Superior temporal gyrus (tissue), 1 donor: ENCODE data around the gene OR6B1.
A peak's percentile ranks its signal among the peaks of the same experiment; 100 is the strongest.
"Not testable (repeated sequence)": the region's sequence is repeated elsewhere in the genome, so short reads cannot be mapped to it uniquely, and the experiment has no call there.

Experiments used
- DNase-seq: peaks from one replicate; pipeline ENCODE4 v3.0.0-alpha.2; 2016; ENCODE audit errors: extremely low spot score

OR6B1 gene

DNA sequence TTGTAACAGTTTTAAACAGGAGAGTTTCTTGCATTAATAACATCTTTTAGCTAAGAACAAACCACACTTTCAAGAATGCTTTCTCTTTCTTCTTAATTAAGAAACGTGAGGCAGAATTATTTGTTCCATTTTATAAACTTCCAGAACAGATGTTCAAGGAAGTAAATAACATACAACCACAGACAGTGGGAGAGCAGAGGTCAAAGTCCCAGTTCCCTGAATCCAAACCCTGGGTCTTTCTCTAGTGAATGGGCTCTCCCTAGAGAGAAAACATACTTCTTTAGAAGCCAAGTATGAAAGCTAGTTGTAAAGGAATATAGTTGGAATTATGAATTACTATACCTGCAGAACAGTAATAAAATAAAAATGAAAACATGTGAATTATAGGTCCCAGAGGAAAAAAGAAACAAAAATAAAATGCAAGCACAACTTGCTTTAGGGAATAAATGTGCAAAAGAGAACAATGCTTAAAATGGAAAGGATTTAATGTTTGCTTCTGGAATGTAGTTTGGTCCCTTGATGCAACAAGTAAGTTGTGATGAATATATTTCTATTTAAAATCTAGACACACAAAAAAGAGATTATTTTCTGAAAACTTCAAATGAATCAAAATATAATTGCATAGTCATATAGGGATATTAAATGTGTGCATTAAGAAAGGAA is 6.0 kb downstream of the OR6B1 start:
- no peak for DNase-seq

GRCh38 chr7:144006692-144007042 is 6.5 kb downstream of the OR6B1 start:
- no peak for DNase-seq

DNA sequence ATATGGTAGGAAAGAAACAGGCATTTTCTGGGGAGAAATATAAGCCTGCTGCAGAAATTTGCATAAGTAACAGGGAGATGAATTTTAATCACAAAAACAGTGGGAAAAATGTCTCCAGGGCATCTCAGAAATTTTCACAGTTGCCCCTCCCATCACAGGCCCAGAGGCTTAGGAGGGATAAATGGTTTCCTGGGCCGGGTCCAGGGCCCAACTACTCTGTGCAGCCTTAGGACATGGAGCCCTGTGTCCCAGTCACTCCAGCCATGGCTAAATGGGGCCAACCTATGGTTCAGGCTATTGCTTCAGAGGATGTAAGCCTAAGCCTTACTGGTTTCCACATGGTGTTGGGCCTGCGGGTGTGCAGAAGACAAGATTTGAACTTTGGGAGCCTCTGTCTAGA is 9.2 kb downstream of the OR6B1 start:
- no peak for DNase-seq

DNA sequence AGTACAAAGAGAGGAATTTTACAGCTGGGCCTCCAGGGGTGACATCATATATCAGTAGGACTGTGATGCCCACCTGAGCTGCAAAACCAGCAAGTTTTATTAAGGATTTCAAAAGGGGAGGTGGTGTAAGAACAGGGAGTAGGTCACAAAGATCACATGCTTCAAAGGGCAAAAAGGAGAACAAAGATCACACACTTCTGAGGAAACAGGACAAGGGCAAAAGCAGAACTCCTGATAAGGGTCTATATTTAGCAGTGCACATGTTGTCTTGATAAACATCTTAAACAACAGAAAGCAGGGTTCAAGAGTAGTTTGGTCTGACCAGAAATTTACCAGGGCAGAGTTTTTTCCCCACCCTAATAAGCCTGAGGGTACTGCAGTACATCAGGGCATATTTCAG is 9.9 kb downstream of the OR6B1 start:
- not testable (repeated sequence) for DNase-seq

DNA sequence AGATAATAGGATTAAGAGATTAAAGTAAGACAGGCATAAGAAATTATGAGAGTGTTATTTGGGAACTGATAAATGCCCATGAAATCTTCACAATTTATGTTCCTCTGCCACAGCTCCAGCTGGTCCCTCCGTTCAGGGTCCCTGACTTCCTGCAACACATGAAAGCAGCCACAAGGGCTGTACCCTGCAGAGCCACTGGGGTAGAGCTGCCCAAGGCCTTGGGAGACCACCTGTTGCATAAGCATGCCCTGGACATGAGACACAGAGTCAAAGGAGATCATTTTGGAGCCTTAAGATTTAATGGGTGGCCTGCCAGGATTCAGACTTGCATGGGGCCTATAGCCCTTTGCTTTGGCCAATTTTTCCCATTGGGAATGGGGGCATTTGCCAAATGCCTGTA is 10.7 kb downstream of the OR6B1 start:
- not testable (repeated sequence) for DNase-seq

DNA sequence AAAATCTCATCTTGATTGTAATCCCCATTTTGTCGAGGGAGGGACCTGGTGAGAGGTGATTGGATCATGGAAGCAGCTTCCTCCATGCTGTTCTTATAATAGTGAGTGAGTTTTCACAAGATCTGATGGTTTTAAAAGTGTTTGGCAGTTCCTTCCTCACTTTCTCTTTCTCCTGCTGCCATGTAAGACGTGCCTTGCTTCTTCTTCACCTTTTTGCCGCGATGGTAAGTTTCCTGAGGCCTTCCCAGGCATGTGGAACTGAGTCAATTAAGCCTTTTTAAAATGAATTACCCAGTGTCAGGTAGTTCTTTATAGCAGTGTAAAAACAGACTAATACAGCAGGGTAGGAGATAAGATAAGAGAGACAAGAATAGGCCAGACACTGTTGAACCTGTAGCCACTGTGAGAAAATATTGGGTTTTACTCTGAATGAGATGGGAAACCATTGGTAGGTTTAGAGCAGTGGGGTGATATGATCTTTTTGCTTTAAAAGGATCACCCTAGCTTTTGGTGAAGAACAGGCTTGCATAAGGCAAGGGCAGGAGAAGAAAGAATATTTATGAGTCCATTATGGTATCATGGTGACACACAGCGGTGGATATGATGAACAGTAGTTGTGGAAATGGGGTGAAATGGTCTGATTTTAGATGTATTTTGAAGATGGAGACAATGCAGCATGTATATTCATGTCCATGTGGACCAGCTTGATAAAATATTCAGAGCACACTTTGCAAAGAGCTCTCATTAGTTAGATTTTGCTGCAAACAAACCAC is 11.5 kb downstream of the OR6B1 start:
- no peak for DNase-seq

GRCh38 chr7:144018065-144018464 is 17.9 kb downstream of the OR6B1 start:
- DNase-seq: no peak

- DNase-seq: no peak
These were observed 19.3 kb downstream of the OR6B1 start for GRCh38 chr7:144019457-144019856.

DNA sequence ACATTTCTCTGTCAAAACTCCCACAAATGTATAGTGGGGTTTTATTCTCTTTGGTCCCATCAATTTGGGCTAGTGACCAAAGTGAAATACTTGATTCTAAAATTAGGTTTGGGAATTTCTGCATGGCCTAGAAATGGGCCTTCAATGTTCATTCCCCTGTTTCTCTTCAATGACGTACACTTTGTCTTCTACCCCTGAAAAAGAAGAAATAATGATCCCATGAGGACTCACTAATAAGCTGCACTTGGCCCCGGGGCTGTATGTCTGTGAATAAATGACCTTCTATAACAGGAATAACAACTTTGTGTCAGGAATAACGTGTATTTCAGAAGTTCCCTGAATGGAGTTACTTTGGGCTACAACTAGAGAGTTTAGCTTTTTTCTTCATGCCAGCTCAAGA is 20.2 kb downstream of the OR6B1 start:
- DNase-seq: no peak

DNA sequence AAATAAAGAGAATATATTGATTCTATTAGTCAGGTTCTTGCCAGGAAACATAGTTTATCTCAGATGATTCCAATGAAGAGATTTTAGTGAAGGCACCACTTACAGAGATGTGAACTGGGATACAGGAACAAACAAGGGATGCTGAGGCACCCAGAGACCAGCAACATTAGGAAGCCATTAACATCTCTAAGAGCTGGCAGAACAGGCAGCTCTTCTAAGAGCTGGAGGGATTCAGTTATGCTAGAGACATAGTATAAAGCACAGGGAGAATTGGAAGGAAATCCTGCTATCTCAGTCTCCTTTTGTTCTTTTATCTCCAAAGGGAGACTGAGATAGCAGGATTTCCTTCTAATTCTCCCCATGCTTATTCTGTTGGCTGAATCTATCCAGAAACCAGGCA is 22.0 kb downstream of the OR6B1 start:
- no peak for DNase-seq

- DNase-seq: no peak
These were observed 23.2 kb downstream of the OR6B1 start for GRCh38 chr7:144023171-144023827.

GRCh38 chr7:144024213-144024612 is 24.1 kb downstream of the OR6B1 start:
- DNase-seq: no peak

- no peak for DNase-seq
These were observed 26.2 kb downstream of the OR6B1 start for GRCh38 chr7:144026203-144026883.

GRCh38 chr7:144027070-144027469 is 26.9 kb downstream of the OR6B1 start:
- DNase-seq: peak; percentile 77

GRCh38 chr7:144027974-144028373 is 27.9 kb downstream of the OR6B1 start:
- no peak for DNase-seq

- DNase-seq: no peak
These were observed 28.4 kb downstream of the OR6B1 start for GRCh38 chr7:144028547-144028946.

GRCh38 chr7:144032516-144032915 is 32.4 kb downstream of the OR6B1 start:
- no peak for DNase-seq

DNA sequence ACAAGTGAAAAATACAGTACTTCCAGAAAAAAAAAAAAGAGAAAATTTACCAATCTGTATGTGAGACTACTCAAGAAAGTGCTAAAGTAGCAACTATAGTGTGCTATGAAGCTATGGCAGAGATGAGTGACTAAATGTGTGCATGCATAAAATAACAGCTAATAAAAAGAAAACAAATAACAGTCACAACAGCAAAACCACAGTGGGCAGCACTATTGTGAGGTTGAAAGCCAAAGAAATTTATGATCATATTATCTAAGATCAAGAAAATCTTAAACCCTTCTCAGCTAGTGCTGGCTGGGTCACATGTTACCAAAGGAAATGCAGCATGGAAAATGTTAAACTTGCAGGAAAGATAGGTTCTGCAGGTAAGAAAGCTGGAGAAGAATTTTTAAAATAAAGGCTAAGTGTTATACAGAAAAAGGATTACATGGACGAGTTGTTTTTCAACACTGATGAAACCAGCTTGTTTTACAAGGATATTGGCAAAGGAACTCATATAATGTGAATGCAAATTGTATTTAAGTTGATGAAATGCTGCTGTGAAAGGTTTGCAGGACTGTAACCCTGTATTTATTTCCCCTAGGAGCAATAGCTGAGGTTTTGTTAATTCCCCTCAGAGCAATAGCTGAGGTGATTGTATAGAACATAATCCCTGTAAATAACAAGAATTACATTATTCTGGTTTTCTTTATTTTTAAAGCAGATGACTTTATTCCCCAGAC is 33.0 kb downstream of the OR6B1 start:
- no peak for DNase-seq

GRCh38 chr7:144035385-144035784 is 35.3 kb downstream of the OR6B1 start:
- no peak for DNase-seq

DNA sequence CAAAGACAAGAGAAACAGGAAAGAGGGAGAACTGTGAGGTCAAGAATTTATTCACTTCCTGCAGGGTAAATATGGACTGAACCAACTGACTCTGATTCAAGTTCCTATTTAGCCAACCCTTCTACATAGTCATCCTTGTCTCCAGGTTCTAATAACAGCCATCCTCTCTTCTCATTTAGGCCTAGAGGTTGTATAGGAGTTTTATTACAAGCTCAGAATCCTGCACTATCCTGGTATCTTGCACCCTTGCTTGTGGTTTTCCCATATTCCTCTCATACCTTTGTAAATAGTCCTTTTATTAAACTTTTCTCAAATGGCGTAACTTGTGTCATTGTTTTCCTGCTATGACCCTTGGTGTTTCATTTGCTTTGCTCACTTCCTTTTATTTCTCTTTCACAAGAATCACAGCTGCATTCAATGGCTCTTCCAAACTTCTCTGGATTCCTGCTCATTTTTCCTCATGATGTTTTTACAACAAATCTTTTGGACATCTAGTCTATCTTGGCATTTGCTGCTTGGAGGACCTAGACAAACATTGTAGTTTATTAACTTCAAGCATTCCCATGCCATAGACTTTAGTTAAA is 36.3 kb downstream of the OR6B1 start:
- no peak for DNase-seq

DNA sequence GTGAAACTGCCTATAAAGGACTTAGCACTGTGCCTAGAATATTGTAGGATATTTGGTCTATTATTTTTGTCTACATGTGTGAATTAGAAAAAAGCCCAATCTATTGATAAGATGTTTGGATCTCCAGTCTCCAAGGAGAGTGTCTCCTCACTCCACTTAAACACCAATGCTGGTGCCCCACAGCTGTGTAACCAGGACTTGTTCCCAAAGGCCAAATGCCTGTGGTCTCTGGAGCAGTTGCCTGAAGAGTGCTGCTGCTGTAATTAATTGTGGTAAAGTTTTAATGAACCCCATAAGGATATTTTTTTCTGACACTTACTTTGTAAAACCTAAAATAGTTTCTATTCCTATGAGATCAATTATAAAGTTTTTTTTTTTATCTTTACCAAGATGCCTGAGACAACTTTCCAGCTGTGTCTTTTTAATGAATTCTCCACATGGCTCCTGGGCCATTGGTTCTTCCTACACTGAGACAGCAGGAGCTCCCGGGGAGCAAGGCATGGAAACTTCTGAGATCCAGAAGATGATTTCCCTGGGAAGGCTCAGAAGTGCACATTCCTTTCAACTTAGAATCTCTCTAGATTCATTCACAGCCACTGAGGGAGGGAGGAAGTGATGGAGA is 37.4 kb downstream of the OR6B1 start:
- DNase-seq: no peak
